Activated effector memory CD4-positive, alpha-beta T cell treated with Interleukin-2 at 50 U/mL for 16 hours (primary cell): ENCODE results near the gene SMYD1.

Experiments used
- DNase-seq: peaks from one replicate; pipeline ENCODE4 v3.0.0-alpha.2; 2020

Gene SMYD1

DNA sequence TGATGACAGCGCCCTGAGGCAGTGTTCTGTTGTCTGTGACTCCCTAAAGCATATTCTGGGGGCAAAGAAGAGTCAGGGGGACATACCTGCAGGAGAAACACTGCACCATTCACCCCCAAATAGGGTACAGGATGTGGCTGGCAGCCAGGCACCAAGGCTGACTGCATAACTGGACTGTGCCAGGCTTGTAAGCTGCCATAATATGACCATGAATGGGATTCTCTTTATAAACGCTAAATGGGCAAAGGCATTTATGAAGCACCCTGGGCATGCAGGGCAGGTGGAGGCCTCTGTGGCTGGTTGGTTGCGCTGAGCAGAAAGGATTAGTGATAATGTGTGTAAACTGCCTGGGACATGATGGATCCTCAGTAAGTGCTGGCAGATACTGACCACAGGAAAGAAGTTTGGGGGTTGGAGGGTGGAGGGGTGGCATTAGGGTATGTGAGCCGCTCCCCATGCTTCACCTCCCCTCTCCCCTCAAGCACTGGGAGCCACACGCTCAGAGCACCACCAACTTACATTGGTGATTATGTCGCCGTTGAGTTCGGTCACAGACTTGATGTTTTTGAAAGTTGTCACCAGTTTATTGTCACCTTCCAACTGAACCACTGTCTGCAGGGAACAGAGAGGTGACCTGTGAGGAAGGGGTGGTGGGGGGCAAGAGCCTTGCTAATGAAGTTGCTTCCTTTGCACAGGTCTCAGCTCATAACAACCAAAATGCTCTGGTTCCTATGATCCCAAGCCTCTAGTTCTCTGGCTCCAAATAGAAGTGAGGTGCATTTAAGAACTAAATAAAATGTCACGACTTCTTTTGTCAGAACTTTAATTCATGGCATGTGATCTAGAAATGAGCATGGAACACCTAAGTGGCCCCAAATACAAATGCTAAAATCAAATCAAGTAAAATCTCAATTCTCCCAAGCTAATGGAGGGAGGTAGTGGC, 56.6 kb downstream of the SMYD1 start:
- DNase-seq: no peak

DNA sequence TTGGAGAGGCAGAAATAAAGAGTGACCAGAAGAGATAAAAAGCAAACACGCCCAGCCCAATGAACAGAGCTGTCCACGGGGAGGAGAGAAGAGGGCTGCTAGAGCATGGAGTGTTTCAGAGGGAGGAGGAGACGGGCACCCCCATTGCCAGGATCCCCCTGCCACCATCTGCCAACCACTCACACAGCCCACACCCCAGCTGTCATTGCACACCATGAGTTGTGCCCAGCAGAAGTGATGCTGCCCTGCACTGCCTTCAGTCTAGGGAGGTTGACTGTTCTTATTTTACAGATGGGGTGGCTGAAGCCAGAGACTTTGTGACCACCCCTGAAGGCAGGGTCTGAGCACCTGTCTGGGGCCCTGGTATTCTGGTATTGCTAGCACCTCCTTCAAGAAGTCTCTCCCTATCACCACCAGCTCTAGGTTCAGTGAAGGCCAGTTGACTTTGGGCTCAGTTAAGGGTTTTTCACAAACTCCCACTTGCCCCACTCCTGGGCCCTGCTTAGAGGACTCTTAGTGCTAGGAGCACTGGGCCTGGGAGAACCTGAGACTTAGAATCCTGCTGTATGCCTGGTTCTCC, 57.8 kb downstream of the SMYD1 start:
- no peak for DNase-seq

DNA sequence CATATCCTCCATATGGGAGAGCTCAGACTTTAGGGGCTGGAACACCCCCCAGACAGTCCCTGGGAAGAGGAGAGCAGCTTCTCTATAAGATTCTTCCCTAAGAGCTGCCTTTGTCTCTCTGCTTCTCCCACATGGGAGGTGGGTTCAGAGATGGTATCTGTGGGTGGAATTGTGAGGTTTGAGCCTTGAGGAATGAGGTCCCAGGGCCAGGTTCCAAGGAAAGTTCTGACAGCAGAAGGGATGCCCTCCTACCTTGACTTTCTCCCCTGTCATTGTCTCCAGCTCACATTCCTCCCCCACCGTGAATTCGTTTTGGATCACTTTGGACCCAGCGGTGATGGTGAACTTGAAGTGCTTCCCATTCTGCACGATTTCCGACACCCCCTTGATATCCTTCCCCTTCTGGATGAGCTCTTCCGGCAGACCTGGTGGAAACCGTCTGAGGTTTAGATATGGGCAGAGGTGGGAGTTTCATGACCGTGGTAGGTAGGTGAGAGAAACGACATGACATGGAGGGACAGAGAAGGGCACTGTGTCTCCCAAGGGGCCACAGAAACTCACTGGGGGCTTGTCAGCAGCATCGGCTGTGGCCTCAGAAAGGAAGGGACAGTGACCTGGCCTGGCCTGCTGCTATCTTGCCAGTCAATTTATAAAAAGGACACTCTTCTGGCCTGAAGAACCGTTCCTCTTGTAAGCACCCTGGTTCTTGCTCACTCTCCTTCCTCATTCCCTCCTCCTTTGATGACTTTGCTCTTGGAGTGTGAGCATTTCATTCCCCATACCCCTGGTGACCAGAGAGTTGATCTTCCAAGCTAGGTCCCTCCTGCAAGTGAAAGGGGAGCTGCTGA, 58.5 kb downstream of the SMYD1 start:
- DNase-seq: no peak

DNA sequence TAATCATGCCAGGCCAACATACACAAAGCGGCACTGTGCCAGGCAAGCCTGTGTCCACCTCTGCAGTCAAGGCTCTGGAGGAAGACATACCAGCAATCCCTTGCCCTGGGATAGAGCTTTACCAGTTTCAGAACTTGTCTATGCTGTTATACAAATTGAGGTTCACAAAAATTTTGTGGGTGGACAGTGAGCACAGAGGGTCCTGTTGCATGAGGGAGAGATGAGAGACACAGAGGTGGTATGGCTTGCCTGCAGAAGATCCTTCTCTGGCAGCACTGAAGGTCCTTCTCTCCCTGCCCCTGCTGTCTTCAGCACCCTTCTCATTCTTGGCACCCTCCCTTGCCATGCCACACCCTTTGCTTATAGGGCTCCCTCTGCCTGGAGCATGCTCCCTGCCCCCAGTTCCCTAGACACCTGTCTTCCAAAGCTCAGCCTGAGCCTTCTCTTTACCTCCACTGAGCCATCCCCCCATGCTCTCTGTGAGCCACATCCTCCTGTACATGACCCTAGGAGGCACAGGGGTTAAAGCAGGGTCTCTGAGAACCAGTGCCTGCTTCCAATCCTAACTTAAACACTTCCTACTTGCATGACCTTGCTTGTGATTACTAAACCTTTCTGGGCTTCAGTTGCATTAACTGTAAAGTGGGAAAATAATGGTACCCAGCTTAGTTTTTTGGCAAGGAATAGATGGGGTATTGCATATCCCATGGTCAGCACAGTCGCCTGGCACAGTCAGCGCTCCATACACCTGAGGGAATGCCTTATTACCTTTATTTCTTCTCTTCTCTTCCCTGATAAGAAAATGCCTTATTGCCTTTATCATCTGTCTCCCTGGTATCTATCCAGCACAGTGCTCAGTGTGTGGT, 59.4 kb downstream of the SMYD1 start:
- DNase-seq: no peak

DNA sequence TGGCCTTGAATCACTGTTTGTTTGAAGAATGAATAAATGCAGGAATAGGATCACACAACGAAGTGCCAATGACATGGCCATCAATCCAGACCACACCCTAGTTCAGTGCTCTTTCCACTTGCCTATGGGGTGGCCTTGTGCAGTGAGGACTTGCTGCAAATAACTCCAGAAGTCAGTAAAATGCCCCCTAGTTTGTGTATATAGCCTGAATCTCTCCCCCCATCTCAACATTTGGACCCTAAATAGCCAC, 59.9 kb downstream of the SMYD1 start:
- no peak for DNase-seq

DNA sequence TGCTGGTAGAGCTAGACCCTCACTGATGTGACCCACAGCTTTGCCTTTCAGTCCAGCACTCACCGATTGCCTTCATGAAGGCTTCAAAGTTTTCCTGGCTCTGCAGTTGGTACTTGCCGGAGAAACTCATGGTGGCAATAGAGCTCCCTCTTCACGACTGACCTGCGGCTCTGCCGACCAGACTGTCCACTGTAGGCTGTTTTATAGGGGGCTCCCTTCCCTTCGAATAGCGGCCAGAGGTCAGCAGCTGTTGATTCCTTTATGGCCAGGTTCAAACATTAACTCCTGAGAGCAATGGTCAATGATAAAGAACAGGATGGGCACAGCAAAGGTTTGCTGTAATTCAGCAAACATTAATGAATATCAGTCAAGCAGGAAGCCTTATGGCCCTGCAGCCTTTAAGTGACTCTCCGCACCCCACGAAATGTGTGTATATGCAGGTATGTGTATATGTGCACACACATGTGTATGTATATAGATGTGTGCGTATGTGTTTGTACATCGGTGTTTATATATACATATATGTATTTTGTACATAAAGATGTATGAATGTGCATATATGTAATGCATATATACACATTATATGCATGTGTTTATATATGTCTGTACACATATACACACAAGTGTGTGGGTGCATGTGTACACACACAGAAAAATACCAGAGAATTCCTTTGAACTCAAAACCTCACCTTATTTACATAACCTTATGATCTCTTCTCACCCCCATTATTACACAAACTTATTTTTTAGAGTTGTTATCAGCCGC, 60.4 kb downstream of the SMYD1 start, which contains the start of gene FABP1:
Gene FABP1 (minus strand): TSS at position 175 of the 766 bp plus-strand sequence. CDS start 45 bp downstream, at position 130.
- DNase-seq: no peak

DNA sequence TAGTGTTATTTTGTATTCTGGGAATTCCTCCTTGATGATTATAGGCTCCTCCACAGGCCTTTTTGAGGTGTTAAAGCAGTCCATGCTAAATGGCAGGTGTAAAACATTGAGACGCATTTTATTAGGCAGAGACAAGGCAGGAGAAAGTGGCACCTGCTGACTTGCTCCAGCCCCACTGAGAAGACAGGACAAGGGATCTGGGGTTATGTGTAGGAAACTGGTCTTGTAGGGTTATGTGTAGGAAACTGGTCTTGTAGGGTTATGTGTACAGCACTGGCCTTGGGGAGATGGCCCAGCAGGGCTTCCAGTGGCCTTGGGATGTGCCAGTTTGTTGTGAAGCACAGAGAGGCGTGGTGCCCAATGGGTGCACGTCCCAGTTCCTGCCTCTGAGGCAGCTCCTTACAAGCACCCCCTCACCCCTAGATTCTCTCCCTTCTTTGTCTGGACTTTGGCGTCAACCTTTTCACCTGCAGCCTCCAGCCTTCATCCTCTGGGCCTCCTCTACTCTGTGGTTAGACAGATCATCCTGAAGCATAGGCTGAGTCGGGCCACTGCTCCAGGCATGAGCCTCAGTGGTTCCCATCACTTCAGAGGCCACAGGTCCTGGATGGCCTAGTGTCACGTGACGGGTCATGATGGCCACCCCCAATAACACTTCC, 61.2 kb downstream of the SMYD1 start:
- DNase-seq: no peak

DNA sequence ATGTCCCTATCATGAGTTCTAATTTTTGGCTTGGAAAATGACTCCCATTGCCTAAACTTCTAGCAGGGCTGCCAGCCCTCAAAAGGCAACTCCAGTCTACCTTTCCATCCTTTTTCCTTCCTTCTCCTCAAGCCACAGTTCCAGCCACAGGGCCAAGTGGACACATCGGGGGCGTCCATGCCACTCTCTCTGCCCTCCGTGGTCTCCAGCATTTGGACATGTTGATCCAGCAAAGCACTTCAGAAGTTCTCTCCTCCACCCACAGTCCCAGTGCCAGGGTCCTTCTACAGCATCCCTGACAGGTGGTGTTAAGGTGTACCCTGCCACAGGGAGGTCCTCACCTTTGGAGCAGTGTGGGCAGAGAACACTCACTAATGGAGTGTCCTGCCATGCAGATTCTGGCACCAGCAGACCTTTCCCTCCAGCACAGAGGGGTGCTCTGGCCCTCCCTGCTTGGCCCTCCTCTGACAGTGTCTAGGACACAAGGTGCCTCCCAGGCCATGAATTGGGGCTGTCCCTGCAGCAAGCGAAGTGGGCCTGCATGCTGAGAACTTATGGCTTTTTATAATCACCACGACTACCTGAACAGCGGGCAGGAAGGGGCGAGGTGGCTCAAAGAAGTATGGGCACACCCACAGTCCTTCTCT, 61.8 kb downstream of the SMYD1 start:
- DNase-seq: no peak

DNA sequence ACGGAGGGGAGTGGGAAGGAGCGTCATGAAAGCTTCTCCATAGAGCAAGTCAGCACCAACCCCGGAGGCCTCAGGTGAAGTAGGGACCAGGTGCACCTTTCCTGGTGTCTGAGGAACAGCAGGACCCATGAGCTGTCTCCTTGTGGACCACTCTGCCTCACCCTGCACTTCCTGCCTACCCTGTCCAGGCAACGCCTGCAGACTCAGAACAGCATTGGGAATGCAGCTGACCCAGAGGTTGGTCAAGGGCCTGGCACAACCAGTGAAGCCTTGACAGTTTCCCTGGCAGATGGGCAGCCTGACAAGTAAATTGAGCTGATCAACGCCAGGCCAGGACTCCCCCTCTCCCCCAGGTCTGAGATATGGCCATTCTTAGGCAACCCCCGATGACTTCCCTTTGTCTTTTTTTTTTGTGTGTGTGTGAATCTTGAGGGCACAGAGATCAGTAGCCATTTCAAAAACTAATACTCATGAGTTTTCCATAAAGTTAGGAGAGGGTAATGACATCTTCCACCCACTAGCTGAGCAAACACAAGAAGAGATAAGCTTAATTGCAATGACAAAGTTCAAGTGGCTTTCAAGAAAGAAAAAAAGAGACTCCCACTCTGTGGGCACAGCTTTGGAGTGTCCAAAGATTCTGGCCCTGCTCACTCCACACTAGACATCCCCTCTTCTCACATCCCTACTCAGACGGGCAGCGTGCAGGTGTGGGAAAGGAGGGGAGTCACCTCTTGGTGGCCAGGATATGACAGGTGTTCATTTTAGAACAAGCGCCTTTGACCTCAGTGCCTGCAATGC, 63.8 kb downstream of the SMYD1 start:
- DNase-seq: no peak

DNA sequence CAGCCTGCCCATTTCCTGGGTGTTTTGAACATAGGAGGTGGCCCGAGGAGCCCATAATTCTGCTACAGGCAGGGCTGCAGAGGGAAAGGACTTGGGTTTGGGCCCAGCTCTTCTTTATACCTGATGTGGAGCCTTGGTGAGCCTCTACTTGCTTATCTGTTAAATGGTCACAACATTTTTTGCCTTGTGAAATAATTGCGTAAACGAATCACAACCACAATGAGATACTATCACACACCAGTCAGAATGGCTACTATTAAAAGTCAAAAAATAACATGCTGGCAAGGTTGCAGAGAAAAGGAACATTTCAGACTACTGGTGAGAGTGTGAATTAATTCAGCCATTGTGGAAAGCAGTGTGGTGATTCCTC, 64.4 kb downstream of the SMYD1 start:
- DNase-seq: no peak

DNA sequence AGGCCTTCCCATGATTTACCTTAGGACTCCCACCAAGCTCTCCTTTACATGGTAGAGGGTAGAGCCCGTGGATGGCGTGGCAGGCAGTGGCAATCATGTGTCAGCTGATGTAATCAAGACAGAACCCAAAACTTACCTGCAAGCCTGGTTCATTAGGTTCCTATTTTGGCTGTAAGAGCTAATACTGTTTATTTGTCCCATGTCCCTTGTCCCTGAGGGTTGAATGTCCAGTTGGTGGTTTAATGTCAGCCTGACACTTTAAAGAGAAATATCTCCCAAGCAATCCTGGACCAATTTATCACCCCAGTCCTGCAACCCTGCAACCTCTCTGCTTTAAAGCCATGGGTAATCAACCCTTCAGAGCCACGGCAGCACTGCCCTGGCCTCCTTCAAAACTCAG, 66.2 kb downstream of the SMYD1 start:
- DNase-seq: no peak

DNA sequence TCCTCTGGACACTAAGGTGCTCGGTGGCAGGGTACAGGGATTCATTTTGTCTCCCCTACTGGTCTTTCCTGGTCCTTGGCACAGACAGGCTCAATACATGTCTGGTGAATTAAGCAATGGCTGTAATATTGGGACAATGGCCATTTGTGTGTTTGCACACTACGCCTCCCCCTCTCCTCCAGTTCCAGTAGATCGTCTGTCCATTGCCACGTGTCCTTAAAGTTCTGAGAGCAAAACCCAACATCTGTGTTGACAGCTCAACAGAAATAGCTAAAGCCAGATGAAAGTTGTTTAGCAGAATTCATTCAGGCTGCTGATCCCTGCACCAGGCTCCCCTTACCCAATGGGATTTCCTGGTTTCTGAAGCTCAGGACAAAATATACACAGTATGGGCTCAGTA, 69.2 kb downstream of the SMYD1 start:
- DNase-seq: no peak

DNA sequence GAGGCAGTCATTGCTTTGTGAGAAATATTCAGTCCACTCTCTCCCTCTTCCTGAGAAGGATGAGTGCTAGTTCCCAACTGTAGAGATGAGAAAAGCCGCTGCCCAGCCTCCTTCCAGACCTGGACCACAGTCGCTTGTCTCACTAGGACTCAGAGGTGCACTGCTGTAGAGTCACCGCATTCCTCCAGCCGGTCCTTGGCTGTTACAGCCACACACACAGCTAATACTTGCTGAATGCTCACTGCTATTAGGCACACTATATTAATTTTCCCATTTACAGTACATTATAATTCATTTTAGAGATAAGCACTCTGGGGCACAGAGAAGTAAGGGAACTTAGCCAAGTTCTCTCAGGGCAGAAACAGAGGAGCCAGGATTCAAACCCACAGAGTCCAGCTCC, 70.2 kb downstream of the SMYD1 start:
- no peak for DNase-seq

DNA sequence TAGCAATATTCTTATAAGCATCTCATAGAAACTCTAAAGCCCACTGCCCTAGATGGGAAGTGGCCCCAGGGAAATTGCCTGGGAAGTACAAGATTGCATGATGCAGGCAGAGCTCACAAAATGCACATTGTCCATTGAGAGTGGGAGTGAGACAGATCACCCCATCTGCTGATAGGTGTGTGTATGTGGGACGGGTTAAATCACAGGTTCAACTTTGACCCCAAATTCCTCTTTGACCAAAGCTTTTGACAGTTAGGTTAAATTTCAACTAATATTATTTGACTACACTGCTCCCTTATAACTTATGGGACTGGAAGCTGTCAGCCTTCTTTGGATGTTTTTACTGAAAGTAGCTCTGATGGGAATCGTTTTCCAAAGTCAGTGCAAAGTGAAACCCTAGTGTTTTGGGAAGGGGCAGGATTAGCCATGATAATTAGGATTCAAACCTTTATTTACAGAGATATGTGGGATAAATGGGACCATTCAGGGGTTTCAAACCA, 71.6 kb downstream of the SMYD1 start:
- no peak for DNase-seq

DNA sequence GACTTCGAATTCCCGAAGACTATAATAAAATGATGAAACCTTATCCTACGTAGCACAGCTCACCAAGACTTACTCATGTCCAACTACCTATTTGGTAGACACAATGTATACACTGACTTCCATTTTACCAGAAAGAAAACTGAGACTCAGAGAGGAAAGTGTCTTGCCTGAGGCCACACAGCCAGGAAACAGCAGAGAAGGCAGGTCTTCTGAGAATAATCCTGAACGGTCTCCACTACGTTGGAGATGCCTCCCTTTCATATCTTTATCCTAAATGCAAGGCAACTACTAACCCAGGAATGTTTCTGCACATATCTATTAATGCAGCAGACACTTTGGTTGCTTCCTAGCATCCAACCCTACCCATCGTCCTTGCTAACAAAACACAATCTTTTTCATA, 72.2 kb downstream of the SMYD1 start:
- no peak for DNase-seq

DNA sequence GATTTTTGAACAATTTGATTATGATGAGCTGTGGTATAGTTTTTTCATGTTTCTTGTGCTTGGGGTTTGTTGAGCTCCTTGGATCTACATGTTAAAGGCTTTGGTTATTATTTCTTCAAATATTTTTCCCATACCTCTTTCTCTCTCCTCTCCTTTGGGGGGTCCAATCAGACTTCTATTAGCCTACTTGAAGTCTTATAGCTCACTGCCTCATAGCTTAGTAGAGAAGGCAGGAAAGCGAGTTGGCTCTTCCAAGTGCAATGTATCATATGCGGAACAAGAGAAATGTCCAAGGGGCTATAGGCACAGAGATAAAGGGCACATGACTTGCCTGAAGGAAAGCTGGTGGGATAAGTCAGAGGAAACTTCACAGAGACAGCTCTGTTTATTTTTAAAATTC, 74.3 kb downstream of the SMYD1 start:
- no peak for DNase-seq

DNA sequence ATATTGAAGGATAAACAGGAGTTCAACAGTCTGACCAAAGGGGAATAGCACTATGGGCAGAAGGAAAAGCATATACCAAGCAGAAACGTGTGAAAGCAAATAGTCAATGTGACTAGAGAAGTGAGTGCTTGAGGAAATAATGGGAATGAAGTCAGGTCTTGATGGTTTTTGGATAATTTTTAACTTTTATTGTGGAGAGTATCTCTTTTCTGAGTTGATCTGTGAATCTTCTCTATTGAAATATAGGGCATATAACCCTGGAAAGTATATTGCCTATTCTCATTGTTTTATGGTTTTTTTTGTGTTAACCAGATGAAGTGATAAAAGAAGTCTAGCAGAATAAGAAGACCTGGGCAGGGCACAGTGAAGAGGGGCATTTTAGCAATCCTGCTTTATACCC, 76.6 kb downstream of the SMYD1 start:
- DNase-seq: no peak

DNA sequence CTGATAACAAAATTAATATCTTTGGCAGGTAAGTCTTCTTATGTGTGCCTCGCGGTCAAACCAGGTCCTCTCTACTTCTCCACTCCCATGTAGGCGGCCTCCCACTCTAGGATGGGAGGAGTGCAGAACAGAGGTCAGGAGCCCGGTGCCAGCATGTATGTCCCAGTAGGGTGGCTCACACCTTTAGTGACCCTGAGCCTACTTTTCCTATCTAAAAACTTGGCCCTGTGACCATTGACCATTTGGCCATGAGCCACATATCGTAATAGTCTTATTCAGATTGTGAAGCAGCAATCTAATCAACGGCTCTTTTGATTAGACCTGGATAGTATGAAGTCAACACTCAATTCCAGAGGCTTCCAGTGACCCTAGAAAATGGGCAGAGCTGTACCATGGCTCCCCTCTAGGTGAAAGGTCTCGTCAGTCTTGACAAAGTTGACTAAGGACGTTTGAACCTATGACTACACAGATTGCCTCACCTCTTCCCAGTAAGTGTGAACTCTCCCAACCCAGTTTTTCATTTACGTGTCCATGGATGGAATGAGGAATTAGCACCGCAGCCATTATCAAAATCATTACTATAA, 77.4 kb downstream of the SMYD1 start:
- no peak for DNase-seq

DNA sequence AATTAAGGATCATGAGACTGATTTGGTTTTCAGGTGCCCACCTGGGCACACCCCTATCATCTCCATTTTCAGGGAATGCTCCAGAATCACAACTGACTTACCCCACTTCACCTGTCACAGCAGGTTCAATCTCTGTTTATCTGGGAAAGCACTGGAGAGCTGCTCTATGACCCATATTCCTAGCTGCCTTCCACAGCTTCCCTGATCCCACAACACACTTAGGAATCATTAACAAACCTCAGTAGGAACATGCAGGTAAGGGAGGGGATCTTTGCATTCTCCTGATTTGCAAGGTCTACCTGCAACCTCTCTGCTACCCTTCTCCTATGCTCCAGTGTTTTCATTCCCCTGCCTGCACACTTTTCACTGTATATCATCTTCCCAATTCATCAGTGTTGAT, 79.0 kb downstream of the SMYD1 start:
- no peak for DNase-seq

DNA sequence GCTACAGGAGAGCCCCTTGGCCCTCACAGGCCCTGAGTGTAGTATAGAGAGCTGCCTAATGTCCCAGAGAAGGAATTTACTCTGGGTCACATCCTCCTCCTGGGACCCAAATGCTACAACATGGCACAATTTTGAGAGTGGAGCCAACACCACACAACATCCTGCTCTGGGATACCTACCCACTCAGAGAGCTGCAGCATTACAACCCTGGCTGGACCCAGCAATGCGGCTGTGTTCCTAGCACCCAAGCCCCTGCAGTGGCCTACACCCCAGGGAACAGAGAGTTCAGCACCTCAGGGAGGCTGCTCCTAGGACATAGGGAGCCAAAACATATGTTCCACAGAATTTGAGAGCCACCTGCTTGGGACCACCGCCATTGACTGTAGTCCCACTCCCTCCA, 79.5 kb downstream of the SMYD1 start:
- DNase-seq: no peak
